Measurements from ENCODE around the gene GSTM3. TPM values are rescaled to one million over a fixed set of nuclear protein-coding genes. Genes with fewer than 3 reads are reported as not detected.
"Not testable (repeated sequence)": the region's sequence is repeated elsewhere in the genome, so short reads cannot be mapped to it uniquely, and the experiment has no call there.

The GSTM3 gene
- total and polyA plus RNA-seq, 2 experiments from 2014 or later = 30.0 to 75.2 TPM

DNA sequence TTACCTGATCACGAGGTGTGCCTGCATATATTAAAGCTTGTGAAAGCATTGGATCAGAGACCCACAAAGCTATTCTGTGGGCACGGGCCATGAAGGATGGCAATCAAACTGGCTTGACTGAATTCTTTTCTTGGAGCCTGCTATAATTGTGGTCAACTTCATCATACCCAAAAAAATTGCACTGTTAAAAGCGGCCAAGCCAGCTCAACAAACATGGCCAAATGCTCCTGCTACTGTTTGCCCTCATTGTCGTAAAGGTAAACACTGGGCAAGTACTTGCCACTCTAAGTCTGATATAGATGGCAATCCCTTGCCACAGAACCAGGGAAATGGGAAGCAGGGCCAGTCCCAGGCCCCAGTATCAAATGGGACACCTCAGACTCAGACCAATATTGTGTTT, 35.4 kb downstream of the GSTM3 start:
- H3K9ac ChIP-seq = no peak overlapping the region
- no peaks in the 10 kb centered on the region for H3K27me3 ChIP-seq (replicated peaks; ENCODE audit: insufficient read depth)
- 60 to 68% methylated on average over 4 of the region's 4 CpGs for WGBS, 2 experiments (ENCODE audit: low coverage in 1 of 2, low lambda C conversion rate in 2 of 2, missing lambda C conversion rate in 2 of 2)
- no peaks in the 10 kb centered on the region for H4K20me1 ChIP-seq (ENCODE audit: insufficient read depth)
- no peak overlapping the region for H3K4me2 ChIP-seq (ENCODE audit: unreplicated experiment)
- no peak for TF ChIP-seq EZH2 (IDR thresholded peaks at IDR 0.05; ENCODE audit: insufficient read depth, poor library complexity, severe bottlenecking)
- no peak for TF ChIP-seq EZH2phosphoT487 (IDR thresholded peaks at IDR 0.05; ENCODE audit: insufficient read depth, low read depth)
- no peaks in the 10 kb centered on the region for H3K36me3 ChIP-seq (ENCODE audit: low read depth)
- no peaks in the 10 kb centered on the region for H3F3A ChIP-seq (ENCODE audit: insufficient read depth)
- no peak overlapping the region for H3K27ac ChIP-seq
- no peak overlapping the region for H3K4me3 ChIP-seq
- no peak overlapping the region for H2AFZ ChIP-seq
- H3K4me1 ChIP-seq (ENCODE audit: insufficient read depth) = no peaks in the 10 kb centered on the region
- no peaks in the 10 kb centered on the region for H3K9me3 ChIP-seq (ENCODE audit: low read depth)
- no peaks in the 10 kb centered on the region for H3K9me2 ChIP-seq (ENCODE audit: insufficient read depth)
- no peaks in the 10 kb centered on the region for H3K79me2 ChIP-seq (ENCODE audit: insufficient read depth)
- no peak for DNase-seq
- in situ Hi-C loops (cut with MboI) = no loop called here

DNA sequence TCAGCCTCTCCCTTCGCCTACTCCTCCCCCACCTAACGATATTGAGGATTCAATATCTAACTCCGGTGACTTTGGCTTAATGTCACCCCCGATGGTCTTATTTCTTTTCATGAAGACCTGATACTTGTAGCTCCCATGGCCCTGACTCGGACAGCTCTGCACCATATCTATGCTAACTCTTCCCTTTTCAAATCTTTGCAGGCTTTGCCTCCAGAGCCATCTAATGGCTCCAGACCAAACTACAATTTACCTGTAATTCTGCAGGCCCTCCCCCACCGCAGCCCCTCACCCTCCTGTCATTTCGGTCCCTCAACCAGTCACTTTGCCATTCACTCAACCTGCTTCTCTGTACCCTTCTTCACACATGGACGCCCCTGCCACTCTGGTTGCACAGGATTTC, 36.7 kb downstream of the GSTM3 start:
- in situ Hi-C loops (cut with MboI) = no loop called here
- Histone ChIP-seq H3K27me3 (replicated peaks; ENCODE audit: insufficient read depth) (no peaks in the 10 kb centered on the region), H3F3A (ENCODE audit: insufficient read depth) (no peaks in the 10 kb centered on the region), H3K4me3 (no peak overlapping the region), H3K36me3 (ENCODE audit: low read depth) (no peaks in the 10 kb centered on the region), H3K9me3 (ENCODE audit: low read depth) (no peaks in the 10 kb centered on the region), H3K27ac (no peak overlapping the region), H3K9ac (no peak overlapping the region), H3K4me1 (ENCODE audit: insufficient read depth) (no peaks in the 10 kb centered on the region), H4K20me1 (ENCODE audit: insufficient read depth) (no peaks in the 10 kb centered on the region), H2AFZ (no peak overlapping the region), H3K79me2 (ENCODE audit: insufficient read depth) (no peaks in the 10 kb centered on the region), H3K4me2 (ENCODE audit: unreplicated experiment) (no peak overlapping the region), H3K9me2 (ENCODE audit: insufficient read depth) (no peaks in the 10 kb centered on the region)
- DNase-seq = no peak
- 46 to 48% methylated on average over 8 of the region's 8 CpGs for WGBS, 2 experiments (ENCODE audit: low coverage in 1 of 2, low lambda C conversion rate in 2 of 2, missing lambda C conversion rate in 2 of 2)
- TF ChIP-seq EZH2phosphoT487 (IDR thresholded peaks at IDR 0.05; ENCODE audit: insufficient read depth, low read depth) = no peak
- TF ChIP-seq EZH2 (IDR thresholded peaks at IDR 0.05; ENCODE audit: insufficient read depth, poor library complexity, severe bottlenecking) = no peak

DNA sequence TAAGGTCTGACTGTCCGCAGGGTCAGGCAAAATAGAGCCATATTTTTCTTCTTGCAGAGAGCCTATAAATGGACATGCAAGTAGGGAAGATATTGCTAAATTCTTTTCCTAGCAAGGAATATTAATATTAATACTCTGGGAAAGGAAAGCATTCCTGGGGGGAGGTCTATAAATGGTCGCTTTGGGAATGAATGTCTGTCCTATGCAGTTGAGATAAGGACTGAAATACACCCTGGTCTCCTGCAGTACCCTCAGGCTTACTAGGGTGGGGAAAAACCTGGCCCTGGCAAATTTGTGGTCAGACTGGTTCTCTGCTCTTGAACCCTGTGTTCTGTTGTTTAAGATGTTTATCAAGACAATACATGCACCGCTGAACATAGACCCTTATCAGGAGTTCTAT, 37.9 kb downstream of the GSTM3 start:
- DNase-seq; H3K36me3 ChIP-seq (ENCODE audit: low read depth); H3K9ac ChIP-seq; H3K27ac ChIP-seq; in situ Hi-C loops (cut with MboI); H2AFZ ChIP-seq; H3K9me3 ChIP-seq (ENCODE audit: low read depth); H3K4me2 ChIP-seq (ENCODE audit: unreplicated experiment); H3K4me1 ChIP-seq (ENCODE audit: insufficient read depth); H3K79me2 ChIP-seq (ENCODE audit: insufficient read depth); H3K4me3 ChIP-seq; H4K20me1 ChIP-seq (ENCODE audit: insufficient read depth); H3K27me3 ChIP-seq (replicated peaks; ENCODE audit: insufficient read depth); H3F3A ChIP-seq (ENCODE audit: insufficient read depth); H3K9me2 ChIP-seq (ENCODE audit: insufficient read depth): not testable (repeated sequence)
- 87 to 93% methylated on average over 3 of the region's 3 CpGs for WGBS, 2 experiments (ENCODE audit: low coverage in 1 of 2, low lambda C conversion rate in 2 of 2, missing lambda C conversion rate in 2 of 2)

DNA sequence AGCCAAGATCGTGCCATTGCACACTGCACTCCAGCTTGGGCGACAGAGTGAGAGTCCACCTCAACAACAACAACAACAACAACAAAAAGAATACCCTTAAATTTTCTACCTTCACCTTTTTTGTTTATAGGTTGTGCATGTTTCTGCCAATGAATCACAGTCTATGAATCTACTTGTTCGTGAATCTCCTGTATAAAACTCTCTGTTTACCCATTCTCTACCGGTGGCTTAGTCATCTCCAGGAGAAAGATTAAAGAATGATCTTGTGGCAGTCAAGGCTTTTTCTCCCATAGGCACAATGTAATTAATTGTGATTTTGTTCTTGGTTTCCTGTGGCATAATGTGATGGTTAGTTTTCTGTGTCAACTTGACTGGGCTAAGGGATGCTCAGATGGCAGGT, 43.0 kb downstream of the GSTM3 start:
- H3F3A ChIP-seq (ENCODE audit: insufficient read depth); H3K4me1 ChIP-seq (ENCODE audit: insufficient read depth); H3K27ac ChIP-seq; H3K27me3 ChIP-seq (replicated peaks; ENCODE audit: insufficient read depth); H3K4me3 ChIP-seq; H3K79me2 ChIP-seq (ENCODE audit: insufficient read depth); in situ Hi-C loops (cut with MboI); H3K9me2 ChIP-seq (ENCODE audit: insufficient read depth); H3K36me3 ChIP-seq (ENCODE audit: low read depth); H3K4me2 ChIP-seq (ENCODE audit: unreplicated experiment); H4K20me1 ChIP-seq (ENCODE audit: insufficient read depth); H3K9ac ChIP-seq; H2AFZ ChIP-seq; H3K9me3 ChIP-seq (ENCODE audit: low read depth); DNase-seq: not testable (repeated sequence)
- no CpG with 5 or more reads among the region's 4 CpGs for WGBS, 2 experiments (ENCODE audit: low coverage in 1 of 2, low lambda C conversion rate in 2 of 2, missing lambda C conversion rate in 2 of 2)

DNA sequence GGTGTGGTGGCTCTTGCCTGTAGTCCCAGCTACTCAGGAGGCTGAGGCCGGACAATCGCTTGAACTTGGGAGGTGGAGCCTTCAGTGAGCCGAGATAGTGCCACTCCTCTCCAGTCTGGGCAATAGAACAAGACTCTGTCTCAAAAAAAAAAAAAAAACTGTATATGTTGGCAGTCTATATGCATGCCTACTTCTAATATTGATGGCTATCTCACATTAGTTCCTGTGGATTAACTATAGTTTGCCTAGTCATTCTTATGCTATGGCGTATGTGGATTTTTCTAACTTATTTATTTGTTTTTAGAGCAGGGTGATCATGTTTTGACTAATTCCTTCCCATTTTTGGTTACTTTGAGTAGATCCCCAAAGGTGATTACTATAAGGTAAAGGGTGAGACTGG, 43.8 kb downstream of the GSTM3 start:
- no peaks in the 10 kb centered on the region for H4K20me1 ChIP-seq (ENCODE audit: insufficient read depth)
- no peak overlapping the region for H3K27ac ChIP-seq
- in situ Hi-C loops (cut with MboI) = no loop called here
- DNase-seq = no peak
- no CpG with 5 or more reads among the region's 4 CpGs for WGBS, 2 experiments (ENCODE audit: low coverage in 1 of 2, low lambda C conversion rate in 2 of 2, missing lambda C conversion rate in 2 of 2)
- no peaks in the 10 kb centered on the region for H3K9me3 ChIP-seq (ENCODE audit: low read depth)
- H2AFZ ChIP-seq = no peak overlapping the region
- H3K4me1 ChIP-seq (ENCODE audit: insufficient read depth) = no peaks in the 10 kb centered on the region
- no peak overlapping the region for H3K4me2 ChIP-seq (ENCODE audit: unreplicated experiment)
- no peaks in the 10 kb centered on the region for H3F3A ChIP-seq (ENCODE audit: insufficient read depth)
- no peaks in the 10 kb centered on the region for H3K36me3 ChIP-seq (ENCODE audit: low read depth)
- no peak overlapping the region for H3K9ac ChIP-seq
- H3K79me2 ChIP-seq (ENCODE audit: insufficient read depth) = no peaks in the 10 kb centered on the region
- H3K9me2 ChIP-seq (ENCODE audit: insufficient read depth) = no peaks in the 10 kb centered on the region
- no peak overlapping the region for H3K4me3 ChIP-seq
- TF ChIP-seq EZH2 (IDR thresholded peaks at IDR 0.05; ENCODE audit: insufficient read depth, poor library complexity, severe bottlenecking) = no peak
- TF ChIP-seq EZH2phosphoT487 (IDR thresholded peaks at IDR 0.05; ENCODE audit: insufficient read depth, low read depth) = no peak
- H3K27me3 ChIP-seq (replicated peaks; ENCODE audit: insufficient read depth) = no peaks in the 10 kb centered on the region

DNA sequence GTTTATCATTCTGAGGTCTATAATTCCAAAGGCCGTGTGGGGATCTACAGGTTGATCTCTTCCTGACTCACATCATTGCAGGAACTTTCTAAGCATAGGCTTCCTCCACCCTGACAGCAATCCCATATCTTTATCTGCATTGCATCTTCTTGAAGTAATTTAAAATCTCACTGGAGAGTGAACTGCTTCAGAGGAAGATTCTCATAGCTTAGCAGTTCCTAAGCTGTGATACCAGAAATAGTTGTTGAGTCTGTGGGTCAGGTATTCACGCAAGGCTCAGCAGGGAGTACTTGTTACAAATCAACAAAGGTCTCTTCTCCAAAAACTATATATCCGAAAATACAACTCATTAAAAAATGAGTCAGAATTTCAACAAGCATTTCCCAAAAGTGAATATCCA, 45.7 kb downstream of the GSTM3 start:
- H3K4me3 ChIP-seq; H3F3A ChIP-seq (ENCODE audit: insufficient read depth); H3K4me1 ChIP-seq (ENCODE audit: insufficient read depth); H3K79me2 ChIP-seq (ENCODE audit: insufficient read depth); DNase-seq; H2AFZ ChIP-seq; H3K9me3 ChIP-seq (ENCODE audit: low read depth); H3K9ac ChIP-seq; in situ Hi-C loops (cut with MboI); H4K20me1 ChIP-seq (ENCODE audit: insufficient read depth); H3K4me2 ChIP-seq (ENCODE audit: unreplicated experiment); H3K36me3 ChIP-seq (ENCODE audit: low read depth); H3K9me2 ChIP-seq (ENCODE audit: insufficient read depth); H3K27me3 ChIP-seq (replicated peaks; ENCODE audit: insufficient read depth); H3K27ac ChIP-seq: not testable (repeated sequence)
- WGBS, 2 experiments (ENCODE audit: low coverage in 1 of 2, low lambda C conversion rate in 2 of 2, missing lambda C conversion rate in 2 of 2) = no CpG with 5 or more reads among the region's 3 CpGs

DNA sequence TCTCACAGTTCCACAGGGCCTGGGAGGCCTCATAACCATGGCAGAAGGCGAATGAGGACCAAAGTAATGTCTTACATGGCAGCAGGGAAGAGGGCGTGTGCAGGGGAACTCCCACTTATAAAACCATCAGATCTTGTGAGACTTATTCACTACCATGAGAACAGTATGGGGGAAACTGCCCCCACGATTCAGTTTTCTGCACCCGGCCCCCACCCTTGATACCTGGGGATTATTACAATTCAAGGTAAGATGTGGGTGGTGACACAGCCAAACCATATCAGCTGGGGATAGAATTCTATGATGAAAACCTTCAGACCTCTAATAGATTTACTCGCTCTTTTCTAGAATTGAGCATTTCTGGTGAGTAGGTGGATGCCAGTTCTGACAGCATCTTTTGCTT, 46.4 kb downstream of the GSTM3 start:
- WGBS, 2 experiments (ENCODE audit: low coverage in 1 of 2, low lambda C conversion rate in 2 of 2, missing lambda C conversion rate in 2 of 2) = no CpG with 5 or more reads among the region's 5 CpGs
- H3K4me1 ChIP-seq (ENCODE audit: insufficient read depth); DNase-seq; H3K27ac ChIP-seq; H3K4me3 ChIP-seq; H3K4me2 ChIP-seq (ENCODE audit: unreplicated experiment); H4K20me1 ChIP-seq (ENCODE audit: insufficient read depth); H2AFZ ChIP-seq; H3K9me2 ChIP-seq (ENCODE audit: insufficient read depth); H3K9me3 ChIP-seq (ENCODE audit: low read depth); in situ Hi-C loops (cut with MboI); H3K9ac ChIP-seq; H3K79me2 ChIP-seq (ENCODE audit: insufficient read depth); H3K36me3 ChIP-seq (ENCODE audit: low read depth); H3K27me3 ChIP-seq (replicated peaks; ENCODE audit: insufficient read depth); H3F3A ChIP-seq (ENCODE audit: insufficient read depth): not testable (repeated sequence)
